ENCODE measurements around the gene RALA. TPM values are rescaled to one million over a fixed set of nuclear protein-coding genes. Genes with fewer than 3 reads are reported as not detected.
A peak's percentile ranks its signal among the peaks of the same experiment; 100 is the strongest.

Gene RALA
- total and polyA plus RNA-seq, 4 donors = 5.7 to 18.8 (median 9.2) TPM

DNA sequence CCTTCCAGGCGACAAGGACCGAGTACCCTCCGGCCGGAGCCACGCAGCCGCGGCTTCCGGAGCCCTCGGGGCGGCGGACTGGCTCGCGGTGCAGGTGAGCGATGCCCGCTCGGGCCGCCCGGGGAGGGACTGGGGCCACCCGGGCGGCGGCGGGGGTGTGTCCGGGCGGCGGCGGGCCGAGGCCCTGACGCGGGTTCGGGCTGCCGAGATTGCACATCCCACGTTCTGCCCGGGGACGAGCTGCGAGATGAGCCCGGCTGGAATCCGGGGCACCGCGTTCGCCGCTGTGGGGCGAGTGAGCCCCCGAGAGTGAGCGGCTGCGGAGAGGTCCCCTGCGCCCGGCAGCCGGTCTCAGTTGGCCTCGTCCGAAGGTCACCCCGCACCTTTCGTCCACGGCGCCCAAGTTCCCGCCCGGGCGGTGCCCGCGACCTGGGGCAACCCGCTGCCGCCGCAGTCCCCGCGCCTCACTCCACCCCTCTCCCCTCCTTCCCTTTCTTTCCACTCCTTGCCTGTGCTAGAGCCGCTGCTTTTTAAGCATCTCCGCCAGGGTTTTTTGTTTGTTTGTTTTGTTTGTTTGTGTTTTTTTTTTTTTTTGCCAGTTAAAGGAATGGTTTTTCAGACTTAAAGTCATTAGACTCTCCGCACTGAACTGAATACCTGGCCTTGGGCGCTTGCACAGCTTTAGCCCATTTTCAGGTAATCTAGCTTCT lies 515 bp downstream of the RALA start:
- H3K36me3 ChIP-seq (ENCODE audit: control insufficient read depth in 4 of 4, insufficient read depth in 3 of 4, low read depth in 1 of 4, low read length in 3 of 4) = no peaks in the 10 kb centered on the region
- H3K9ac ChIP-seq (ENCODE audit: low read depth in 1 of 2, low read length in 2 of 2) = peak overlapping the region; percentile 63 to 83
- no peaks in the 10 kb centered on the region for H3K27me3 ChIP-seq (ENCODE audit: control insufficient read depth in 4 of 4, insufficient read depth in 4 of 4, low read length in 3 of 4)
- peak overlapping the region; percentile 61 to 80 for H3K27ac ChIP-seq (ENCODE audit: low read depth in 1 of 2, low read length in 2 of 2)
- DNase-seq (ENCODE audit: low spot score) = no peak
- peaks cover 6 to 23% (median 15%) of the 10 kb centered on the region in 4 donors for H3K4me1 ChIP-seq (ENCODE audit: control insufficient read depth in 4 of 4, insufficient read depth in 4 of 4, low read length in 3 of 4)
- WGBS = under 1% methylated on average over 68 of the region's 68 CpGs
- H3K4me3 ChIP-seq (ENCODE audit: low read depth in 1 of 3, low read length in 3 of 3) = peak overlapping the region; percentile 80 to 98 (median 95)
- no peak for TF ChIP-seq JUND (IDR thresholded peaks at IDR 0.05)
- TF ChIP-seq, protein P1, sequence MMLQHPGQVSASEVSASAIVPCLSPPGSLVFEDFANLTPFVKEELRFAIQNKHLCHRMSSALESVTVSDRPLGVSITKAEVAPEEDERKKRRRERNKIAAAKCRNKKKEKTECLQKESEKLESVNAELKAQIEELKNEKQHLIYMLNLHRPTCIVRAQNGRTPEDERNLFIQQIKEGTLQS (IDR thresholded peaks at IDR 0.05) = no peak
- no peak for TF ChIP-seq RXRA (IDR thresholded peaks at IDR 0.05)
- TF ChIP-seq SP1 (IDR thresholded peaks at IDR 0.05) = no peak
- no peak for TF ChIP-seq RAD21 (IDR thresholded peaks at IDR 0.05)
- TF ChIP-seq FOXA2 (IDR thresholded peaks at IDR 0.05) = no peak
- no peak for TF ChIP-seq YY1 (IDR thresholded peaks at IDR 0.05)
- TF ChIP-seq, protein P2, sequence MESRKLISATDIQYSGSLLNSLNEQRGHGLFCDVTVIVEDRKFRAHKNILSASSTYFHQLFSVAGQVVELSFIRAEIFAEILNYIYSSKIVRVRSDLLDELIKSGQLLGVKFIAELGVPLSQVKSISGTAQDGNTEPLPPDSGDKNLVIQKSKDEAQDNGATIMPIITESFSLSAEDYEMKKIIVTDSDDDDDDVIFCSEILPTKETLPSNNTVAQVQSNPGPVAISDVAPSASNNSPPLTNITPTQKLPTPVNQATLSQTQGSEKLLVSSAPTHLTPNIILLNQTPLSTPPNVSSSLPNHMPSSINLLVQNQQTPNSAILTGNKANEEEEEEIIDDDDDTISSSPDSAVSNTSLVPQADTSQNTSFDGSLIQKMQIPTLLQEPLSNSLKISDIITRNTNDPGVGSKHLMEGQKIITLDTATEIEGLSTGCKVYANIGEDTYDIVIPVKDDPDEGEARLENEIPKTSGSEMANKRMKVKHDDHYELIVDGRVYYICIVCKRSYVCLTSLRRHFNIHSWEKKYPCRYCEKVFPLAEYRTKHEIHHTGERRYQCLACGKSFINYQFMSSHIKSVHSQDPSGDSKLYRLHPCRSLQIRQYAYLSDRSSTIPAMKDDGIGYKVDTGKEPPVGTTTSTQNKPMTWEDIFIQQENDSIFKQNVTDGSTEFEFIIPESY (IDR thresholded peaks at IDR 0.05) = no peak
- TF ChIP-seq NR2F2 (IDR thresholded peaks at IDR 0.05) = no peak
- no peak for TF ChIP-seq EGR1 (IDR thresholded peaks at IDR 0.05; ENCODE audit: low read depth in 2 of 2)
- TF ChIP-seq, protein P3, sequence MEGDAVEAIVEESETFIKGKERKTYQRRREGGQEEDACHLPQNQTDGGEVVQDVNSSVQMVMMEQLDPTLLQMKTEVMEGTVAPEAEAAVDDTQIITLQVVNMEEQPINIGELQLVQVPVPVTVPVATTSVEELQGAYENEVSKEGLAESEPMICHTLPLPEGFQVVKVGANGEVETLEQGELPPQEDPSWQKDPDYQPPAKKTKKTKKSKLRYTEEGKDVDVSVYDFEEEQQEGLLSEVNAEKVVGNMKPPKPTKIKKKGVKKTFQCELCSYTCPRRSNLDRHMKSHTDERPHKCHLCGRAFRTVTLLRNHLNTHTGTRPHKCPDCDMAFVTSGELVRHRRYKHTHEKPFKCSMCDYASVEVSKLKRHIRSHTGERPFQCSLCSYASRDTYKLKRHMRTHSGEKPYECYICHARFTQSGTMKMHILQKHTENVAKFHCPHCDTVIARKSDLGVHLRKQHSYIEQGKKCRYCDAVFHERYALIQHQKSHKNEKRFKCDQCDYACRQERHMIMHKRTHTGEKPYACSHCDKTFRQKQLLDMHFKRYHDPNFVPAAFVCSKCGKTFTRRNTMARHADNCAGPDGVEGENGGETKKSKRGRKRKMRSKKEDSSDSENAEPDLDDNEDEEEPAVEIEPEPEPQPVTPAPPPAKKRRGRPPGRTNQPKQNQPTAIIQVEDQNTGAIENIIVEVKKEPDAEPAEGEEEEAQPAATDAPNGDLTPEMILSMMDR (IDR thresholded peaks at IDR 0.05; ENCODE audit: low read depth, low read length, missing input control) = no peak
- no peak for TF ChIP-seq FOXA1 (IDR thresholded peaks at IDR 0.05)
- TF ChIP-seq TAF1 (conservative IDR thresholded peaks at IDR 0.05) = no peak
- TF ChIP-seq HNF4A (conservative IDR thresholded peaks at IDR 0.05) = no peak
- TF ChIP-seq, protein P4, sequence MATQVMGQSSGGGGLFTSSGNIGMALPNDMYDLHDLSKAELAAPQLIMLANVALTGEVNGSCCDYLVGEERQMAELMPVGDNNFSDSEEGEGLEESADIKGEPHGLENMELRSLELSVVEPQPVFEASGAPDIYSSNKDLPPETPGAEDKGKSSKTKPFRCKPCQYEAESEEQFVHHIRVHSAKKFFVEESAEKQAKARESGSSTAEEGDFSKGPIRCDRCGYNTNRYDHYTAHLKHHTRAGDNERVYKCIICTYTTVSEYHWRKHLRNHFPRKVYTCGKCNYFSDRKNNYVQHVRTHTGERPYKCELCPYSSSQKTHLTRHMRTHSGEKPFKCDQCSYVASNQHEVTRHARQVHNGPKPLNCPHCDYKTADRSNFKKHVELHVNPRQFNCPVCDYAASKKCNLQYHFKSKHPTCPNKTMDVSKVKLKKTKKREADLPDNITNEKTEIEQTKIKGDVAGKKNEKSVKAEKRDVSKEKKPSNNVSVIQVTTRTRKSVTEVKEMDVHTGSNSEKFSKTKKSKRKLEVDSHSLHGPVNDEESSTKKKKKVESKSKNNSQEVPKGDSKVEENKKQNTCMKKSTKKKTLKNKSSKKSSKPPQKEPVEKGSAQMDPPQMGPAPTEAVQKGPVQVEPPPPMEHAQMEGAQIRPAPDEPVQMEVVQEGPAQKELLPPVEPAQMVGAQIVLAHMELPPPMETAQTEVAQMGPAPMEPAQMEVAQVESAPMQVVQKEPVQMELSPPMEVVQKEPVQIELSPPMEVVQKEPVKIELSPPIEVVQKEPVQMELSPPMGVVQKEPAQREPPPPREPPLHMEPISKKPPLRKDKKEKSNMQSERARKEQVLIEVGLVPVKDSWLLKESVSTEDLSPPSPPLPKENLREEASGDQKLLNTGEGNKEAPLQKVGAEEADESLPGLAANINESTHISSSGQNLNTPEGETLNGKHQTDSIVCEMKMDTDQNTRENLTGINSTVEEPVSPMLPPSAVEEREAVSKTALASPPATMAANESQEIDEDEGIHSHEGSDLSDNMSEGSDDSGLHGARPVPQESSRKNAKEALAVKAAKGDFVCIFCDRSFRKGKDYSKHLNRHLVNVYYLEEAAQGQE (IDR thresholded peaks at IDR 0.05) = no peak
- TF ChIP-seq GABPA (IDR thresholded peaks at IDR 0.05 in 1 of 2, conservative IDR thresholded peaks at IDR 0.05 in 1 of 2) = no peak
- TF ChIP-seq, protein P5, sequence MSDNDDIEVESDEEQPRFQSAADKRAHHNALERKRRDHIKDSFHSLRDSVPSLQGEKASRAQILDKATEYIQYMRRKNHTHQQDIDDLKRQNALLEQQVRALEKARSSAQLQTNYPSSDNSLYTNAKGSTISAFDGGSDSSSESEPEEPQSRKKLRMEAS (IDR thresholded peaks at IDR 0.05) = no peak
- TF ChIP-seq HNF4G (IDR thresholded peaks at IDR 0.05) = no peak
- H3K9me3 ChIP-seq (ENCODE audit: control insufficient read depth in 4 of 4, low read length in 3 of 4) = no peaks in the 10 kb centered on the region

All from liver (tissue), 9 donors.